PFSK-1 (cell line): ENCODE measurements around the gene MICALL2.

ENCODE experiments used
- POLR2AphosphoS5 ChIP-seq: IDR thresholded peaks from 2 replicates; pipeline ENCODE4 v1.6.1; 2012; ENCODE audit warnings: low read depth, mild to moderate bottlenecking, control low read depth, low read length, moderate library complexity
- REST ChIP-seq, 2 experiments: IDR thresholded peaks; 2 replicates each; pipeline versions ENCODE4 v1.6.1 to v1.8.0; 2011 to 2012; ENCODE audit warnings: low read depth in 2 of 2, low read length in 2 of 2, control low read depth in 1 of 2, inconsistent platforms in 1 of 2, mild to moderate bottlenecking in 1 of 2, moderate library complexity in 1 of 2; ENCODE audit not compliant: insufficient read depth in 1 of 2
- TAF1 ChIP-seq: IDR thresholded peaks from 2 replicates; pipeline ENCODE4 v1.6.1; 2012; ENCODE audit warnings: low read length, control low read depth, borderline replicate concordance; ENCODE audit not compliant: insufficient read depth

GRCh38 chr7:1426474-1426873 lies 32.8 kb downstream of the MICALL2 start:
- TF ChIP-seq REST (IDR thresholded peaks at IDR 0.05; ENCODE audit: insufficient read depth in 1 of 2, low read depth in 2 of 2, low read length in 2 of 2) (no peak), POLR2AphosphoS5 (no peak), TAF1 (no peak)
